IMR-90 (cell line): ENCODE measurements around the gene AGAP2. TPM values are rescaled to one million over a fixed set of nuclear protein-coding genes. Genes with fewer than 3 reads are reported as not detected.

Source experiments
- ATAC-seq: fragments of 200-7000 bp; cut with Tn5 transposase; 2 replicates; pipeline ENCODE4 v1.9.1; 2020; ENCODE audit warnings: low read depth, mild to moderate bottlenecking, moderate library complexity
- BruUV-seq: library from RNA; stranded (reverse); fragments of 400-500 nt; replicated peaks from 2 replicates; lab custom pipeline; 2021; lab: Mats Ljungman, UMichigan
- CTCF ChIA-PET: fragments of 300-600 bp; formaldehyde crosslinking; extraction: SDS; loops from one replicate; lab custom pipeline; 2021; ENCODE audit warnings: antibody characterized with exemption; lab: Yijun Ruan, JAX
- POLR2A ChIA-PET: fragments of 300-600 bp; sonication (Branson Sonifier 250); formaldehyde crosslinking; loops from one replicate; lab custom pipeline; 2022; ENCODE audit warnings: antibody characterized with exemption; ENCODE audit not compliant: unreplicated experiment; lab: Charles Lee
- DNase-seq: peaks from one replicate; pipeline ENCODE4 v3.0.0; 2013
- H2AFZ ChIP-seq: replicated peaks from 2 replicates; pipeline ENCODE3; 2013; ENCODE audit warnings: low read length, mild to moderate bottlenecking; ENCODE audit not compliant: poor library complexity
- H2AK5ac ChIP-seq: 2 replicates; pipeline ENCODE4 v1.6.1; 2013; ENCODE audit warnings: low read depth, low read length, inconsistent platforms
- H2AK9ac ChIP-seq: replicated peaks from 2 replicates; pipeline ENCODE3; 2013; ENCODE audit warnings: mild to moderate bottlenecking, low read depth, low read length, moderate library complexity; ENCODE audit not compliant: poor library complexity
- H2BK120ac ChIP-seq: 2 replicates; pipeline ENCODE4 v1.6.1; 2013; ENCODE audit warnings: low read depth, low read length, inconsistent platforms
- H2BK15ac ChIP-seq: 3 replicates; pipeline ENCODE4 v1.6.1; 2013; ENCODE audit warnings: low read depth, low read length, inconsistent platforms
- H2BK20ac ChIP-seq: 2 replicates; pipeline ENCODE4 v1.6.1; 2013; ENCODE audit warnings: low read depth, mild to moderate bottlenecking, inconsistent platforms, low read length, moderate library complexity
- H2BK5ac ChIP-seq: 2 replicates; pipeline ENCODE4 v1.6.1; 2013; ENCODE audit warnings: mild to moderate bottlenecking, low read depth, low read length, inconsistent platforms; ENCODE audit not compliant: poor library complexity, severe bottlenecking
- H3K14ac ChIP-seq: replicated peaks from 2 replicates; pipeline ENCODE4 v1.6.1; 2013; ENCODE audit warnings: low read depth, low read length, inconsistent platforms
- H3K18ac ChIP-seq: 2 replicates; pipeline ENCODE4 v1.6.1; 2013; ENCODE audit warnings: low read depth, low read length, control low read depth
- H3K23ac ChIP-seq: 2 replicates; pipeline ENCODE4 v1.6.1; 2013; ENCODE audit warnings: low read depth, low read length, inconsistent platforms
- H3K27ac ChIP-seq: 2 replicates; pipeline ENCODE4 v1.5.1; 2013; ENCODE audit warnings: mild to moderate bottlenecking, control low read depth, low read length; ENCODE audit not compliant: insufficient read depth
- H3K27me3 ChIP-seq: 2 replicates; pipeline ENCODE4 v1.6.1; 2013; ENCODE audit warnings: low read length; ENCODE audit not compliant: control insufficient read depth, insufficient read depth
- H3K36me3 ChIP-seq: 2 replicates; pipeline ENCODE4 v1.6.1; 2013; ENCODE audit warnings: low read length, mixed read lengths; ENCODE audit not compliant: control insufficient read depth, insufficient read depth
- H3K4ac ChIP-seq: 2 replicates; pipeline ENCODE4 v1.6.1; 2013; ENCODE audit warnings: low read depth, low read length, inconsistent platforms
- H3K4me1 ChIP-seq: 2 replicates; pipeline ENCODE4 v1.6.1; 2013; ENCODE audit warnings: low read length, mixed read lengths; ENCODE audit not compliant: control insufficient read depth, insufficient read depth
- H3K4me2 ChIP-seq: 2 replicates; pipeline ENCODE4 v1.6.1; 2013; ENCODE audit warnings: low read depth, mild to moderate bottlenecking, control low read depth, low read length, moderate library complexity
- H3K4me3 ChIP-seq: 2 replicates; pipeline ENCODE4 v1.5.1; 2013; ENCODE audit warnings: low read depth, mild to moderate bottlenecking, control low read depth, low read length, moderate library complexity; ENCODE audit not compliant: insufficient read depth
- H3K56ac ChIP-seq: 2 replicates; pipeline ENCODE4 v1.6.1; 2013; ENCODE audit warnings: low read length, inconsistent platforms; ENCODE audit not compliant: insufficient read depth; ENCODE audit errors: extremely low read depth
- H3K79me1 ChIP-seq, 2 experiments: 2 replicates each; pipeline ENCODE4 v1.6.1; 2013; ENCODE audit warnings: low read length in 2 of 2, inconsistent platforms in 1 of 2, low read depth in 1 of 2
- H3K9ac ChIP-seq: 2 replicates; pipeline ENCODE4 v1.6.1; 2013; ENCODE audit warnings: low read depth, low read length, control low read depth
- H3K9me1 ChIP-seq: 2 replicates; pipeline ENCODE4 v1.6.1; 2013; ENCODE audit warnings: low read length, inconsistent platforms; ENCODE audit not compliant: insufficient read depth
- H3K9me3 ChIP-seq: 2 replicates; pipeline ENCODE4 v1.6.1; 2013; ENCODE audit warnings: low read length; ENCODE audit not compliant: control insufficient read depth, insufficient read depth
- H4K20me1 ChIP-seq: 2 replicates; pipeline ENCODE4 v1.6.1; 2013; ENCODE audit warnings: low read length, inconsistent platforms; ENCODE audit not compliant: insufficient read depth
- H4K5ac ChIP-seq: 2 replicates; pipeline ENCODE4 v1.6.1; 2013; ENCODE audit warnings: mild to moderate bottlenecking, low read depth, low read length, control low read depth
- H4K8ac ChIP-seq, 2 experiments: 2 replicates each; pipeline ENCODE4 v1.6.1; 2013; ENCODE audit warnings: low read depth in 2 of 2, low read length in 2 of 2, control low read depth in 1 of 2, inconsistent platforms in 1 of 2
- H4K91ac ChIP-seq: 2 replicates; pipeline ENCODE4 v1.6.1; 2013; ENCODE audit warnings: low read depth, low read length, inconsistent platforms; ENCODE audit not compliant: insufficient read depth
- BHLHE40 ChIP-seq: fragments of 150-350 bp; IDR thresholded peaks from 2 replicates; pipeline ENCODE4 v1.6.1; 2016; ENCODE audit warnings: mild to moderate bottlenecking, low read depth, low read length
- CEBPB ChIP-seq: IDR thresholded peaks from 2 replicates; pipeline ENCODE4 v1.6.1; 2012; ENCODE audit warnings: low read depth, low read length, improper control_type of control experiment
- CHD1 ChIP-seq: IDR thresholded peaks from 2 replicates; pipeline ENCODE4 v1.6.1; 2012; ENCODE audit warnings: low read depth, low read length, improper control_type of control experiment
- FOS ChIP-seq: fragments of 150-350 bp; IDR thresholded peaks from 2 replicates; pipeline ENCODE4 v1.6.1; 2016; ENCODE audit warnings: low read depth, low read length
- MAZ ChIP-seq: IDR thresholded peaks from 2 replicates; pipeline ENCODE4 v1.6.1; 2012; ENCODE audit warnings: low read depth, mild to moderate bottlenecking, low read length, improper control_type of control experiment, moderate library complexity, borderline replicate concordance
- MXI1 ChIP-seq: IDR thresholded peaks from 2 replicates; pipeline ENCODE4 v1.6.1; 2012; ENCODE audit warnings: low read depth, mild to moderate bottlenecking, low read length, moderate library complexity, borderline replicate concordance
- NFE2L2 ChIP-seq: fragments of 150-350 bp; IDR thresholded peaks from 2 replicates; pipeline ENCODE4 v1.6.1; 2016; ENCODE audit warnings: low read depth, mild to moderate bottlenecking, low read length
- POLR2A ChIP-seq: IDR thresholded peaks from 2 replicates; pipeline ENCODE4 v1.6.1; 2012; ENCODE audit warnings: mild to moderate bottlenecking, low read depth, low read length
- RCOR1 ChIP-seq: IDR thresholded peaks from 2 replicates; pipeline ENCODE4 v1.6.1; 2012; ENCODE audit warnings: mild to moderate bottlenecking, low read length, improper control_type of control experiment; ENCODE audit not compliant: insufficient replicate concordance
- SMC3 ChIP-seq: fragments of 150-350 bp; IDR thresholded peaks from 2 replicates; pipeline ENCODE4 v1.6.1; 2016; ENCODE audit warnings: low read depth, mild to moderate bottlenecking, antibody characterized with exemption, low read length, moderate library complexity
- WGBS, 2 experiments: methylation state at CpG; one replicate each; pipeline versions ENCODE4 v1.1.5 to v1.1.7; 2013; ENCODE audit warnings: missing lambda C conversion rate in 2 of 2; ENCODE audit not compliant: insufficient read length in 1 of 2; ENCODE audit errors: extremely low coverage in 2 of 2; 5-methylcytosine and 5-hydroxymethylcytosine counted together
- dilution Hi-C: fragments of 300-500 bp; cut with HindIII; formaldehyde crosslinking; loops from one replicate; pipeline ENCODE4 v1.14.3; 2018; ENCODE audit warnings: low sequenced_read_pairs; ENCODE audit not compliant: unreplicated experiment
- in situ Hi-C: fragments of 300-500 bp; cut with MboI; formaldehyde crosslinking; loops from 3 replicates; pipeline ENCODE4 v1.14.3; 2019; ENCODE audit warnings: low sequenced_read_pairs, inconsistent platforms, mixed read lengths
- intact Hi-C: fragments of 100-400 bp; cut with micrococcal nuclease; formaldehyde crosslinking; loops from 2 replicates; pipeline ENCODE4 v1.10.0; 2022
- polyA plus RNA-seq, 3 experiments: library from polyadenylated mRNA; depleted of rRNA; stranded (reverse); fragments of >200 nt; gene quantifications; 2 replicates each; pipeline ENCODE4 v1.2.3, GENCODE V29; 2012; ENCODE audit warnings: low replicate concordance in 1 of 3
- total RNA-seq: library from RNA; depleted of rRNA; stranded (reverse); fragments of >200 nt; gene quantifications from 2 replicates; pipeline ENCODE4 v1.2.3, GENCODE V29; 2012
- TF ChIP-seq, protein P1 (sequence below): fragments of 150-350 bp; IDR thresholded peaks from 2 replicates; pipeline ENCODE4 v1.6.1; 2017; ENCODE audit warnings: mild to moderate bottlenecking, antibody characterized with exemption, low read length, low read depth
- TF ChIP-seq, protein P2 (sequence below): fragments of 150-350 bp; IDR thresholded peaks from 2 replicates; pipeline ENCODE4 v1.6.1; 2016; ENCODE audit warnings: low read depth, mild to moderate bottlenecking, low read length, moderate library complexity, borderline replicate concordance

The AGAP2 gene
- total and polyA plus RNA-seq, 2 of the 4 experiments (the other 2 are of a cell fraction) = 0.03 to 0.18 TPM

DNA sequence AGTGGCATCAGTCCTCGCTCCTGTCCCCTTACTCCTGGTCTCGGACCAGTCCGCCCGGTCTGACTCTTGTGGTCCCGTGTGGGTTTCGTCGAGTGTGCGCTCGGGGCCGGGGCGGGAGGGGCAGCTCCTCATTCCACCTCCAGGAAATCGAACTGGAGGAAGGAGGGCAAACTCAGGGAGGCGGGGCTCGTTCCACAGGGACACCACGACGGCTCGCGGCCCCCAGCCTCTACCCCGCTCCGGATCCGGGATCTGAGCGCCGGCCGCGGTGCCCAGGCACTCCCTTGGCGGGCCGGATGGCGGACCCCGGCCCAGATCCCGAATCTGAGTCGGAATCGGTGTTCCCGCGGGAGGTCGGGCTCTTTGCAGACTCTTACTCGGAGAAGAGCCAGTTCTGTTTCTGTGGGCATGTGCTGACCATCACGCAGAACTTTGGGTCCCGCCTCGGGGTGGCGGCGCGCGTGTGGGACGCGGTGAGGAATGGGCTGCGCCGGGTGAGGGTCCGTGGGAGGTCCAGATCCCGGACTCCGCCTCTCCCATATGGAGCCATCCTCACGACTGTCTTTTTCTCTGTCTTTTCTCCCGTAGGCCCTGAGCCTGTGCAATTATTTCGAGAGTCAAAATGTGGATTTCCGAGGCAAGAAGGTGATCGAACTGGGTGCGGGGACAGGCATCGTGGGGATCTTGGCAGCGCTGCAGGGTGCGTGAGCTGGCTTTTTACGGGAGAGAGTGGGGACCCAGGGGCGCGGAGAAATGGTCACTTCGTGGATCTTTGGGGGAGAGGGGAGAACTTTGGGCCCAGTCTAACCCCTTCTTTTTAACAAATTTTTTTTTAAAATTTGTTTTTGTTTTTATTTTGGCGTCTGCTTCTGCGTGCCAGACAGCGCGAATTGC is 34.1 kb upstream of the AGAP2 start, which contains the start of gene EEF1AKMT3 (continued):
- no peak for TF ChIP-seq SMC3

GRCh38 chr12:57771873-57772428 is 33.4 kb upstream of the AGAP2 start, which contains the start of gene METTL1:
METTL1 (minus strand) TSS chr12:57772105; CDS start chr12:57772083, 22 bp downstream.
- ChIA-PET CTCF (no interaction called here), POLR2A (interaction anchor here (0.9 kb wide), 1 partner anchor 27 kb away, joined by 4 read pairs; the partner anchor contains the start of gene TSPAN31)
- peak within 1 kb of the TSS; percentile 95 for H4K91ac ChIP-seq
- peak within 1 kb of the TSS; percentile 98 for H3K4ac ChIP-seq
- peak within 1 kb of the TSS; percentile 95 for H3K14ac ChIP-seq
- 0% methylated on average over 14 of the region's 28 CpGs; no CpG with 5 or more reads in 1 of the 2 experiments for WGBS, 2 experiments
- dilution Hi-C loops = no loop called here
- H3K4me1 ChIP-seq = peaks cover 6% of the 10 kb centered on the region; the same call in 1 of the 2 replicates
- in situ Hi-C loops = no loop called here
- H3K36me3 ChIP-seq = peaks cover 3% of the 10 kb centered on the region
- H2BK15ac ChIP-seq = peak within 1 kb of the TSS; percentile 78; the same call in 2 of the 3 replicates
- H2BK20ac ChIP-seq = 0 out of 2 replicates have a peak within 1 kb of the TSS, but pooled peaks have one; percentile 8
- H3K4me2 ChIP-seq = peak within 1 kb of the TSS; percentile 95
- peaks cover 1% of the 10 kb centered on the region for H3K27me3 ChIP-seq
- intact Hi-C loops = no loop called here
- peak within 1 kb of the TSS; percentile 97 for H2AK9ac ChIP-seq
- no peaks in the 10 kb centered on the region for H4K20me1 ChIP-seq
- H3K23ac ChIP-seq = peak within 1 kb of the TSS; percentile 98
- peak; percentile 93 for ATAC-seq
- peak within 1 kb of the TSS; percentile 86 for H2BK120ac ChIP-seq
- H2BK5ac ChIP-seq = peak within 1 kb of the TSS; percentile 78
- peak within 1 kb of the TSS; percentile 91 for H2AK5ac ChIP-seq
- peak within 1 kb of the TSS; percentile 88 for H3K56ac ChIP-seq
- peak; percentile 97 for DNase-seq
- peak within 1 kb of the TSS; percentile 99 for H2AFZ ChIP-seq
- peak within 1 kb of the TSS; percentile 99 for H3K9ac ChIP-seq
- H3K9me3 ChIP-seq = no peaks in the 10 kb centered on the region
- H3K9me1 ChIP-seq = peaks cover 9% of the 10 kb centered on the region
- H3K4me3 ChIP-seq = peak within 1 kb of the TSS; percentile 78
- BruUV-seq = no TSS peak
- H4K5ac ChIP-seq = peak within 1 kb of the TSS; percentile 91
- peak within 1 kb of the TSS; percentile 82 for H3K27ac ChIP-seq
- peaks cover 16 to 29% of the 10 kb centered on the region in 2 experiments; a peak in 3 of 4 replicates for H3K79me1 ChIP-seq
- H3K18ac ChIP-seq = peak within 1 kb of the TSS; percentile 62
- peak within 1 kb of the TSS; percentile 93 to 99 for H4K8ac ChIP-seq
- TF ChIP-seq SMC3 = no peak
- TF ChIP-seq, protein P1, sequence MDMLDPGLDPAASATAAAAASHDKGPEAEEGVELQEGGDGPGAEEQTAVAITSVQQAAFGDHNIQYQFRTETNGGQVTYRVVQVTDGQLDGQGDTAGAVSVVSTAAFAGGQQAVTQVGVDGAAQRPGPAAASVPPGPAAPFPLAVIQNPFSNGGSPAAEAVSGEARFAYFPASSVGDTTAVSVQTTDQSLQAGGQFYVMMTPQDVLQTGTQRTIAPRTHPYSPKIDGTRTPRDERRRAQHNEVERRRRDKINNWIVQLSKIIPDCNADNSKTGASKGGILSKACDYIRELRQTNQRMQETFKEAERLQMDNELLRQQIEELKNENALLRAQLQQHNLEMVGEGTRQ = peak; percentile 59; the same call in 1 of the 2 replicates
- TF ChIP-seq, protein P2, sequence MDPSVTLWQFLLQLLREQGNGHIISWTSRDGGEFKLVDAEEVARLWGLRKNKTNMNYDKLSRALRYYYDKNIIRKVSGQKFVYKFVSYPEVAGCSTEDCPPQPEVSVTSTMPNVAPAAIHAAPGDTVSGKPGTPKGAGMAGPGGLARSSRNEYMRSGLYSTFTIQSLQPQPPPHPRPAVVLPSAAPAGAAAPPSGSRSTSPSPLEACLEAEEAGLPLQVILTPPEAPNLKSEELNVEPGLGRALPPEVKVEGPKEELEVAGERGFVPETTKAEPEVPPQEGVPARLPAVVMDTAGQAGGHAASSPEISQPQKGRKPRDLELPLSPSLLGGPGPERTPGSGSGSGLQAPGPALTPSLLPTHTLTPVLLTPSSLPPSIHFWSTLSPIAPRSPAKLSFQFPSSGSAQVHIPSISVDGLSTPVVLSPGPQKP = no peak
- 0 out of 2 replicates have a peak, but pooled peaks have one; percentile 80 for TF ChIP-seq CHD1
- TF ChIP-seq RCOR1 = no peak
- TF ChIP-seq MXI1 = peak; percentile 100
- TF ChIP-seq NFE2L2 = no peak
- TF ChIP-seq MAZ = peak; percentile 93
- no peak for TF ChIP-seq BHLHE40
- peak; percentile 93 for TF ChIP-seq POLR2A
- TF ChIP-seq CEBPB = no peak
- no peak for TF ChIP-seq FOS
